Activated CD8-positive, alpha-beta memory T cell treated with anti-CD3 and anti-CD28 coated beads for 24 hours (primary cell): Measurements from ENCODE around the gene ADIRF.
"Not testable (repeated sequence)": the region's sequence is repeated elsewhere in the genome, so short reads cannot be mapped to it uniquely, and the experiment has no call there.

ENCODE experiments used
- DNase-seq: peaks from one replicate; pipeline ENCODE4 v3.0.0-alpha.2; 2020

The ADIRF gene

GRCh38 chr10:86946213-86947155 is 21.8 kb upstream of the ADIRF start:
- DNase-seq: peak; percentile 37

DNA sequence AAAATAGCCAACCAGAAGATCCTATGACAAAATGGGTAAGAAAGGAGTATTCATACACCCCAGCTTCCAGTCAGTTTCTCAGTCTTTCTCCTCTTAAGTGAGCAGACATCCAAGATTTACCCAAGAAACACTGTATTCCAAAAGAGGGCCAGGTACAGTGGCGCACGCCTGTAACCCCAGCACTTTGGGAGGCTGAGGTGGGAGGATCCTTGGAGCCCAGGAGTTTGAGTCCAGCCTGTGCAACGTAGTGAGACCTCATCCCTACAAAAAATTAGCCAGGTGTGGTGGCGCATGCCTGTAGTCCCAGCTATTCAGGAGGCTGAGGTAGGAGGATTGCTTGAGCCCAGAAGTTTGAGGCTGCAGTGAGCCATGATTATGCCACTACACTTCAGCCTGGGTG is 20.5 kb upstream of the ADIRF start:
- DNase-seq: peak; percentile 4

GRCh38 chr10:86950349-86950748 is 17.9 kb upstream of the ADIRF start:
- no peak for DNase-seq

- DNase-seq: no peak
Observed at GRCh38 chr10:86951184-86951761, 17.0 kb upstream of the ADIRF start.

GRCh38 chr10:86952106-86952505 is 16.2 kb upstream of the ADIRF start:
- no peak for DNase-seq

DNA sequence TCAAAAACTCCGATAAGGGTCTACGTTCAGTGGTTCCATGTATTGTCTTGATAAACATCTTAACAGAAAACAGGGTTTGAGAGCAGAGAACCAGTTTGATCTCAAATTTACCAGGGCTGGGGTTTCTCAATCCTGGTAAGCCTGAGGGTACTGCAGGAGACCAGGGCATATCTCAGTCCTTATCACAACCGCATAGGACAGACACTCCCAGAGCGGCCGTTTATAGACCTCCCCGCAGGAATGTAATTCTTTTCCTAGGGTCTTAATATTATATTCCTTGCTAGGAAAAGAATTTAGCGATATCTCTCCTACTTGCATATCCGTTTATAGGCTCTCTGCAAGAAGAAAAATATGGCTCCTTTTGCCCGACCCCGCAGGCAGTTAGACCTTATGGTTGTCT is 15.6 kb upstream of the ADIRF start:
- DNase-seq: not testable (repeated sequence)

DNA sequence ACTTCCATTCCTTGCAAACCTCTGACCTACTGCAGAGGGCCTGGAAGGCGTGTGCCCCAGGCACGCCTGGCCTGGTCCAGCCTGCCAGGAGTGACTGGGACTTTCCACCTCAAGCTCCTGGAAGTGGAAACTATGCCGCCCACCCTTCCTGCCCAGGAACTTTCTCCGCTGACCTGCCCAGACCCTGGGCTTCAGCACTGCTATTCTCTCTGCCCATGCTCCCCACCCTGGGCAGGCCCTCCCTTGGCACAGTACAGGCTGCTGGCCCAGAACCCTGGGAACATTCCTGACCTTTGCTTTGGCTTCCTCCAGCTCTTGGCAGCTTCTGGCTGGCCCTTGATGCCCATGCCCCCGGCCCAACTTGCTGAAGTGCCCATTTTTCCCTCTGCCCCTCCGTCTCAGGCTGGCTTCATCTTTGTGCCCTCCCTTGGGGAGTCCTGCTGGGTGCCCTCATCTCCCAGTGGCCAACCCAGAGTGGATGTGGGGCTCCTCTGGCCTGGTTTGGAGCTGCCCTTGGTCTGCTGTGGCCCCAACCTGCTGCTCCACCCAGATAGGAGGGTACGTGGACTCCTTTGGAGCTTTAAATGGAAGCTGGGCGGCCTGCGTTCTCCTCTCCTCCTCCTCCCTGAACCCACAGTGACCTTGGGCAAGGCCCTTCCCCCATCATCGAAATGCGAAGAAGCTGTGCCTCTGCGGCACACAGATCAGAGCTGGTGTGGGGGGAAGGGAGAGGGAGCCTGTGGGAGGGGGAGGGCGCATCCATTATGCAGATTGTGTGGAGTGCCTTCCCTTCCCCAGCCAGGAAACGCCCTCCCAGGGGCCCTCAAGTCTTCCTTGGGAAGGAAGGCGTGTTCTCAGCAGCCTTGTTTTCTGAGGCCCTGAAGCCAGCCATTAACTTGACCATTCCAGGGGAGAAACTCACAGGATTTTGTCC is 14.3 kb upstream of the ADIRF start:
- DNase-seq: no peak

GRCh38 chr10:86954681-86955500 is 13.4 kb upstream of the ADIRF start:
- no peak for DNase-seq

- DNase-seq: no peak
Observed at GRCh38 chr10:86955501-86956194, 12.6 kb upstream of the ADIRF start.

GRCh38 chr10:86956195-86956847 is 12.0 kb upstream of the ADIRF start:
- DNase-seq: no peak

GRCh38 chr10:86956848-86957448 is 11.3 kb upstream of the ADIRF start:
- no peak for DNase-seq

DNA sequence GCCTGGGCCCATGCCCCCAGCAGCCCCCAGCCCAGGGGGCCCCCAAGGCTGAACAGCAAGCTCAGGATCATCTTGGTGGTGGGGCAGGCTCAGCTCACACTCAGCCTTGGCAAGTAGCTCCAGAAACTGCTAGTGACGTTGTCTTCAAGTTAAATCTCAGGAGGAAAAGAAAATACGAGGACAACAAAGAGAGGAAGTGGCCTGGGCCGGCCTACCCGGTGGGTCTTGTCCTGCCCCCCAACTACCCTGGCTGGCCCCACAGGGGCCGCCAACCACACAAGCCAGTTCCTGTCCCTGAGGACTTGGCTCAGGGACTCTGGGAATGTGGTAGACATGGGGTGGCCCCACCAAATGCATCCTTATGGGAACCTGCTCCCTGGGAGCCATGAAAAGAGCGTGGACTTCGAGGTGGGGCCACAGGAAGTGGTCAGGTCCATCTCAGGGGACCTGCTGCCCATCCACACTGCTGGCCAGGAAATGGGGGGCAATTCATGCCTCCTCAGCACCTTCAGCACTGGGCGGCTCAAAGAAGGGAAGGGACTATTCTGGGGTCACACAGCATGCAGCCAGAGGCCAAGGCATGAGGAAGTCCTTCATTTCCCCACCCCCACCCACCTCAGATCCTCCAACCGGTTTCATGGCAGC is 10.7 kb upstream of the ADIRF start, which contains the start of gene MMRN2:
TSS of gene MMRN2 (minus strand) at position 145 of the 645 bp plus-strand sequence. CDS start at position 71, 74 bp downstream.
- no peak for DNase-seq

GRCh38 chr10:86958116-86958900 is 10.0 kb upstream of the ADIRF start, which contains the start of gene SNCG:
Gene SNCG, plus strand, starts transcription at chr10:86958599. Its CDS starts 99 bp downstream, at chr10:86958698.
- DNase-seq: no peak

- no peak for DNase-seq
Observed at GRCh38 chr10:86958901-86959736, 9.2 kb upstream of the ADIRF start.

- DNase-seq: no peak
Observed at GRCh38 chr10:86959737-86960002, 8.6 kb upstream of the ADIRF start.

DNA sequence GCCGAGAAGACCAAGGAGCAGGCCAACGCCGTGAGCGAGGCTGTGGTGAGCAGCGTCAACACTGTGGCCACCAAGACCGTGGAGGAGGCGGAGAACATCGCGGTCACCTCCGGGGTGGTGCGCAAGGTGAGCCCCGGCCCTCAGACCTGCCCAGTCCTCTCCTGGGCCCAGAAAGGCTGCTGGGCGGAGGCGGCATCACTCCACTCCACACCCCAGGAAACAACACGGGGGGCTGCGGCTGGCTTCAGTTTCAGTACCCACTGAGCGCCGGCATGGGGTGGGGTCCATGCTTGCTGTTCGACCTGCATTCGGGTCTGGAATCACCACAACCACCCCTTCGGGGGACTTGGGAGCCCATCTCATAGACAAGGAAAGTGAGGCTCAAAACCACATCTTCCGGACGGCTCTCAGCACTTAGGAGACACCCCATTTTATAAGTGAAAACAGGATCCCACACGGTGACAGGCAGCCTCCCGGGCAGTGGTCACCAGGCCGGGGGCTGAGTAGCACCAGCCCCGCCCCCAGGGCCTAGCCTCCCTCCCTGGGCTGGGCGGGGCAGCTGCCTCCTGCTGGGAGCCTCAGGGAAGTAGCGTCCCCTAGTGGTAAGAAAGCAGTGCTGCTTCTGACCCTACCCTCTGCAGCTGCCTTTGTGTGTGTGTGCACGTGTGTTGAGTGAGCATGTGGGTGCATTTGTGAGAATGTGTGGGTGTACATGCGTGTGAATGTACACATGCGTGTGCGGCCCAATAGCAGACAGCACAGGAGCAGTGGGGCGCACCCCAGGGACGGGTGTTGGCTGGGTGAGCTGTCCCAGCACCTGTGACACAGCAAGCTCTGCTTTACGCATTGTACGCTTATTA is 8.0 kb upstream of the ADIRF start:
- no peak for DNase-seq

- DNase-seq: no peak
Observed at GRCh38 chr10:86960863-86961434, 7.3 kb upstream of the ADIRF start.
